Heart right ventricle (tissue), 16 donors: ENCODE results near the gene TMEM198. TPM values are rescaled to one million over a fixed set of nuclear protein-coding genes. Genes with fewer than 3 reads are reported as not detected.

Experiments used
- ATAC-seq, 8 donors: fragments of 200-7000 bp; cut with Tn5 transposase; one replicate each; pipeline ENCODE4 v1.9.1; 2020; ENCODE audit warnings: mild to moderate bottlenecking in 8 of 8, moderate library complexity in 8 of 8, moderate number of reproducible peaks in 1 of 8
- DNase-seq, 2 donors: peaks; one replicate each; pipeline ENCODE4 v3.0.0-alpha.2; 2020
- H3K27ac ChIP-seq, 10 donors: fragments of 200-600 bp; sonication (generic) in 2 of 10; one replicate each; pipeline versions ENCODE4 v1.5.0 to v1.8.0; 2020 to 2022; ENCODE audit warnings: mild to moderate bottlenecking in 3 of 10
- H3K27me3 ChIP-seq, 7 donors: fragments of 200-600 bp; one replicate each; pipeline ENCODE4 v1.8.0; 2021 to 2022; ENCODE audit warnings: mild to moderate bottlenecking in 2 of 7
- H3K36me3 ChIP-seq, 9 donors: fragments of 200-600 bp; sonication (generic) in 1 of 9; one replicate each; pipeline versions ENCODE4 v1.5.0 to v1.8.0; 2020 to 2022; ENCODE audit warnings: mild to moderate bottlenecking in 2 of 9
- H3K4me1 ChIP-seq, 9 donors: fragments of 200-600 bp; sonication (generic) in 1 of 9; one replicate each; pipeline versions ENCODE4 v1.5.0 to v1.8.0; 2020 to 2022; ENCODE audit warnings: mild to moderate bottlenecking in 4 of 9
- H3K4me3 ChIP-seq, 10 donors: fragments of 200-600 bp; sonication (generic) in 2 of 10; one replicate each; pipeline versions ENCODE4 v1.5.0 to v1.8.0; 2020 to 2022; ENCODE audit warnings: mild to moderate bottlenecking in 7 of 10, moderate library complexity in 2 of 10
- H3K9me3 ChIP-seq, 11 donors: fragments of 200-600 bp in 10 of 11; sonication (generic) in 2 of 11; one replicate each; pipeline versions ENCODE4 v1.5.0 to v1.8.0; 2013 to 2022; ENCODE audit warnings: mild to moderate bottlenecking in 2 of 11, control low read depth in 1 of 11, moderate library complexity in 1 of 11
- CTCF ChIP-seq, 9 donors: fragments of 200-600 bp; sonication (generic) in 2 of 9; IDR thresholded peaks; one replicate each; pipeline versions ENCODE4 v1.5.0 to v1.8.0; 2021 to 2022; ENCODE audit warnings: antibody characterized with exemption in 9 of 9, mild to moderate bottlenecking in 5 of 9, moderate library complexity in 1 of 9
- WGBS, 2 donors: extraction: QIAGEN DNeasy Blood & Tissue Kit; methylation state at CpG; one replicate each; pipeline ENCODE4 v1.1.7; 2013; ENCODE audit warnings: inconsistent platforms in 1 of 2; 5-methylcytosine and 5-hydroxymethylcytosine counted together
- intact Hi-C, 10 donors: fragments of 100-400 bp; cut with DNase I; formaldehyde crosslinking; loops; one replicate each; pipeline versions ENCODE4 v1.11.1 to v1.14.2; 2022
- polyA plus RNA-seq, 2 donors: library from polyadenylated mRNA; stranded (reverse); fragments of 200-250 nt; gene quantifications; one replicate each; pipeline ENCODE4 v1.2.3, GENCODE V29; 2013
- total RNA-seq, 10 donors: library from RNA; stranded (reverse); fragmentation: NEBNext Ultra II Directional in 3 of 10; extraction: Animal tissue kit (Norgen Biotek cat#: 25700) in 3 of 10; gene quantifications; one replicate each; pipeline versions ENCODE4 v1.2.1 to v1.2.4, GENCODE V29; 2021 to 2023
- donor health status: Arrhythmogenic right ventricular cardiomyopathy.
- donor health status: ischemic (EF 13 %, LVEDD 7.1; RV severe dilation, severe dysfunction).
- donor health status: healthy with polysubstance abuse.
- donor health status: DM: no; HTN: yes; CAD: no.
- donor health status: DM: no; HTN: no; CAD: no.
- donor health status: ischemic (EF 25% LVEDD 6.9; RV normal size, moderate dysfunction).
- donor health status: ischemic (EF 25% LVEDD 5.7; RV mildly dilated, moderate dysfunction).
- donor health status: healthy.
- donor health status: DM: yes; HTN: yes; CAD: no.
- donor health status: Ischemic cardiomyopathy.
- donor health status: ischemic (EF 35%, LVEDD 5.7; RV mildly dilated, moderate dysfunction).
- donor health status: nonischemic (EF 11% LVEDD 7.7; RV severe dilation, severe dysfunction).
- donor health status: DM: yes; HTN: yes; CAD: no.
- donor health status: PGD.
- donor health status: ischemic (EF 29% LVEDD 5.4; RV normal size, mild dysfunction).
- donor health status: nonischemic (EF 23%, LVEDD 6.1; RV moderate dilation, normal function).

TMEM198 gene
- total and polyA plus RNA-seq, 12 donors, result 0.59 to 10.7 (median 1.9) TPM

GRCh38 chr2:219527076-219527394 lies 16.8 kb upstream of the TMEM198 start:
- peaks cover 15 to 50% (median 29%) of the 10 kb centered on the region in 9 donors for H3K4me1 ChIP-seq
- peaks cover 5 to 92% (median 79%) of the 10 kb centered on the region in 7 donors for H3K27me3 ChIP-seq
- intact Hi-C loops, result loop anchor here in 6 of 10 donors (5.0 kb wide), 3 partner anchors 35 to 125 kb away; no protein-coding TSS in a partner anchor
- WGBS, 2 donors, result 32 to 37% methylated on average over 6 of the region's 6 CpGs
- no peaks in the 10 kb centered on the region for H3K9me3 ChIP-seq
- ATAC-seq, result peak in 6 of 8 donors; percentile 41 to 66 (median 59)
- no peak overlapping the region for H3K4me3 ChIP-seq
- DNase-seq, result no peak
- no peaks in the 10 kb centered on the region for H3K36me3 ChIP-seq
- peak overlapping the region in 3 of 10 donors; percentile 21 to 71 (median 36) for H3K27ac ChIP-seq
- TF ChIP-seq CTCF (IDR thresholded peaks at IDR 0.05), result no peak

GRCh38 chr2:219527472-219527871 lies 16.4 kb upstream of the TMEM198 start:
- WGBS, 2 donors, result 56 to 65% methylated on average over 5 of the region's 5 CpGs
- ATAC-seq (no peak), DNase-seq (no peak)
- intact Hi-C loops, result loop anchor here in 6 of 10 donors (5.0 kb wide), 3 partner anchors 35 to 125 kb away; no protein-coding TSS in a partner anchor
- Histone ChIP-seq H3K4me1 (peaks cover 13 to 45% (median 26%) of the 10 kb centered on the region in 9 donors), H3K27me3 (peaks cover 5 to 88% (median 80%) of the 10 kb centered on the region in 7 donors), H3K4me3 (no peak overlapping the region), H3K36me3 (no peaks in the 10 kb centered on the region), H3K9me3 (no peaks in the 10 kb centered on the region), H3K27ac (no peak overlapping the region)
- no peak for TF ChIP-seq CTCF (IDR thresholded peaks at IDR 0.05)

- no peaks in the 10 kb centered on the region for H3K36me3 ChIP-seq
- peak; percentile 94 to 98 (median 97) for TF ChIP-seq CTCF (IDR thresholded peaks at IDR 0.05)
- H3K4me1 ChIP-seq, result peaks cover 5 to 34% (median 18%) of the 10 kb centered on the region in 9 donors
- WGBS, 2 donors, result 11 to 12% methylated on average over 21 of the region's 21 CpGs
- peak; percentile 83 to 92 for DNase-seq
- no peak overlapping the region for H3K27ac ChIP-seq
- H3K4me3 ChIP-seq, result peak overlapping the region in 3 of 10 donors; percentile 11 to 21 (median 15)
- peaks cover 0 to 60% (median 56%) of the 10 kb centered on the region in 7 donors for H3K27me3 ChIP-seq
- intact Hi-C loops, result loop anchor here in 9 of 10 donors (1.0 to 5.0 kb wide), 8 partner anchors 33 to 128 kb away; partner anchors contain the start of gene GMPPA (in 1 of the 9)
- no peaks in the 10 kb centered on the region for H3K9me3 ChIP-seq
- peak; percentile 64 to 93 (median 86) for ATAC-seq
These were observed 13.5 kb upstream of the TMEM198 start for GRCh38 chr2:219530048-219530963.

GRCh38 chr2:219531639-219532377 lies 12.0 kb upstream of the TMEM198 start:
- WGBS, 2 donors, result 76 to 88% methylated on average over 20 of the region's 20 CpGs
- intact Hi-C loops, result loop anchor here in 8 of 10 donors (2.0 to 5.0 kb wide), 6 partner anchors 35 to 129 kb away; partner anchors contain the start of gene GMPPA (in 1 of the 8)
- peaks cover 0 to 46% (median 41%) of the 10 kb centered on the region in 7 donors for H3K27me3 ChIP-seq
- DNase-seq (no peak), ATAC-seq (no peak)
- H3K4me1 ChIP-seq, result peaks cover 5 to 19% (median 12%) of the 10 kb centered on the region in 9 donors
- TF ChIP-seq CTCF (IDR thresholded peaks at IDR 0.05), result no peak
- H3K27ac ChIP-seq, result no peak overlapping the region
- H3K9me3 ChIP-seq, result no peaks in the 10 kb centered on the region
- no peak overlapping the region for H3K4me3 ChIP-seq
- no peaks in the 10 kb centered on the region for H3K36me3 ChIP-seq
